Tongue (tissue), 2 donors: ENCODE results near the gene TNFRSF19. TPM values are rescaled to one million over a fixed set of nuclear protein-coding genes. Genes with fewer than 3 reads are reported as not detected.
A peak's percentile ranks its signal among the peaks of the same experiment; 100 is the strongest.

Source experiments
- DNase-seq: peaks from one replicate; pipeline ENCODE4 v3.0.0-alpha.2; 2015
- total RNA-seq: library from RNA; depleted of rRNA; stranded (reverse); fragments of >200 nt; gene quantifications from one replicate; pipeline ENCODE4 v1.2.3, GENCODE V29; 2014

The TNFRSF19 gene
- total RNA-seq, 1 donor from 2014 or later, result 34.4 TPM

GRCh38 chr13:23629566-23630272, 59.5 kb downstream of the TNFRSF19 start:
- DNase-seq, result no peak

GRCh38 chr13:23630349-23631093, 60.3 kb downstream of the TNFRSF19 start:
- DNase-seq, result no peak

- DNase-seq, result no peak
Observed at GRCh38 chr13:23631311-23632047, 61.3 kb downstream of the TNFRSF19 start.

- DNase-seq, result no peak
Observed at GRCh38 chr13:23632048-23632582, 61.9 kb downstream of the TNFRSF19 start.

- DNase-seq, result no peak
Observed at GRCh38 chr13:23632741-23633140, 62.5 kb downstream of the TNFRSF19 start.

- no peak for DNase-seq
Observed at GRCh38 chr13:23634897-23635296, 64.7 kb downstream of the TNFRSF19 start.

GRCh38 chr13:23636360-23636759, 66.1 kb downstream of the TNFRSF19 start:
- no peak for DNase-seq

- DNase-seq, result peak; percentile 78
Observed at GRCh38 chr13:23637829-23638228, 67.6 kb downstream of the TNFRSF19 start.

- no peak for DNase-seq
Observed at GRCh38 chr13:23639674-23640073, 69.5 kb downstream of the TNFRSF19 start.

GRCh38 chr13:23642110-23642509, 71.9 kb downstream of the TNFRSF19 start:
- DNase-seq, result no peak

- no peak for DNase-seq
Observed at GRCh38 chr13:23643338-23644125, 73.3 kb downstream of the TNFRSF19 start.

GRCh38 chr13:23644126-23644419, 73.9 kb downstream of the TNFRSF19 start:
- no peak for DNase-seq

- no peak for DNase-seq
Observed at GRCh38 chr13:23644527-23645138, 74.4 kb downstream of the TNFRSF19 start.

- DNase-seq, result no peak
Observed at GRCh38 chr13:23645851-23646250, 75.6 kb downstream of the TNFRSF19 start.

GRCh38 chr13:23651439-23651838, 81.2 kb downstream of the TNFRSF19 start:
- no peak for DNase-seq

GRCh38 chr13:23651887-23652286, 81.7 kb downstream of the TNFRSF19 start:
- no peak for DNase-seq

GRCh38 chr13:23652909-23653726, 82.9 kb downstream of the TNFRSF19 start:
- no peak for DNase-seq

- peak; percentile 43 for DNase-seq
Observed at GRCh38 chr13:23654111-23655110, 84.2 kb downstream of the TNFRSF19 start.

GRCh38 chr13:23655321-23655720, 85.1 kb downstream of the TNFRSF19 start:
- DNase-seq, result no peak
